Activated naive CD8-positive, alpha-beta T cell (primary cell): ENCODE measurements around the gene CLEC16A.
"Not testable (repeated sequence)": the region's sequence is repeated elsewhere in the genome, so short reads cannot be mapped to it uniquely, and the experiment has no call there.

Experiments
- H3K27ac Mint-ChIP-seq: one replicate; pipeline ENCODE4 v1.8.0; 2021; ENCODE audit warnings: mixed read lengths
- H3K27me3 Mint-ChIP-seq: one replicate; pipeline ENCODE4 v1.8.0; 2021; ENCODE audit warnings: mixed read lengths
- H3K36me3 Mint-ChIP-seq: one replicate; pipeline ENCODE4 v1.8.0; 2021; ENCODE audit warnings: mixed read lengths
- H3K4me1 Mint-ChIP-seq: one replicate; pipeline ENCODE4 v1.8.0; 2021; ENCODE audit warnings: low read depth, mixed read lengths
- H3K4me3 Mint-ChIP-seq: one replicate; pipeline ENCODE4 v1.8.0; 2021; ENCODE audit warnings: mild to moderate bottlenecking, mixed read lengths
- H3K9me3 Mint-ChIP-seq: one replicate; pipeline ENCODE4 v1.8.0; 2021; ENCODE audit warnings: low read depth, mixed read lengths

CLEC16A gene

DNA sequence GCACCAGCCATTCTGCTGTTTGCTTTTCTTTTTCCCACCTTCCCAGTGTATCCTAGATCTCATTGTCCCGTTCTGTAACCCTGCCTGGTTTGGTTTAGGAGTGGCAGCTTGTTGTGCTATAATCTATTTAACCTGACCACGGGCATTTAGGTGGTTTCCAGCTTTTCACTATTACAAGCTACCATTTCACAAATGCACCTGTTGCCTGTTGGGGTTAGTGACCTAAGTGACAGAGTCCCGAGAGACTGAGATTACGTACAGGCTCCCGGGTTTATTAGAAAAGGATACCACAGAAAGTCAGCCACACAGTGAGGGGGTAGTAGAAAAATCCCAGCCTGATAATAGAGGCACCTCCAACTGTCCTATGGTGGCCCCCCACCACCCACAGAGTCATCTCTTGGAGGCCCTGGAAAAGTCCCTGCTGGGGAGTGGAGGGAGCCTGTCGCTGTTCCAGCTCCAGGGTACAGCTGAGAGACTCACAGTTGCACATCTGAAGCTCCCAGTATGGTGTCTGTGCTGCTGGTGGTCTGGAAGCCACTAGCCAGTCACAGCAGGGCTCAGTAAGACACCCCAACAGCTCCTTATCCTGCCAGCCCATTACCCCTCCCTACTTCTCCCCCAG lies 21.2 kb downstream of the CLEC16A start:
- H3K4me1 Mint-ChIP-seq: peaks cover 44% of the 10 kb centered on the region
- H3K27ac Mint-ChIP-seq: peak overlapping the region; percentile 78
- H3K27me3 Mint-ChIP-seq: no peaks in the 10 kb centered on the region
- peak overlapping the region; percentile 31 for H3K4me3 Mint-ChIP-seq
- peaks cover 3% of the 10 kb centered on the region for H3K9me3 Mint-ChIP-seq
- H3K36me3 Mint-ChIP-seq: peaks cover 17% of the 10 kb centered on the region

DNA sequence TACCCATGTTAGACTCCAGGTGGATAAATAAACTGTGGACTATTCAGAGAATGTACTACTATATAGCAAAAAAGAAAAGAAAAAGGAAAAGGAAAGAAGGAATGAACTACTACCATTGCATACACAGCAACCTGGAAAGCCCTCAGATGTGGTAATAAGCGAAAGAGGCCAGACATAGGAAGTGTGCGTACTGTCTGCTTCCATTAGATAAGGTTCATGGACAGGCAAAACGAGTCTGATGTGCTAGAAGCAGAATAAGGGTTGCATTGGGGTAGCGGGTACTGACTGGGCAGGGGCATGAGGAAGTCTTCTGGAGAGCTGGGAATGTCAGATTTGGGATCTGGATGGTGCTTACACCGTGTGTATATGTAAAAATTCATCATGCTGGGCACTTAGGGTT lies 21.8 kb downstream of the CLEC16A start:
- Mint-ChIP-seq H3K4me3 (peak overlapping the region; percentile 31), H3K4me1 (peaks cover 40% of the 10 kb centered on the region), H3K27ac (peak overlapping the region; percentile 78), H3K27me3 (no peaks in the 10 kb centered on the region), H3K36me3 (peaks cover 17% of the 10 kb centered on the region), H3K9me3 (peaks cover 3% of the 10 kb centered on the region)

DNA sequence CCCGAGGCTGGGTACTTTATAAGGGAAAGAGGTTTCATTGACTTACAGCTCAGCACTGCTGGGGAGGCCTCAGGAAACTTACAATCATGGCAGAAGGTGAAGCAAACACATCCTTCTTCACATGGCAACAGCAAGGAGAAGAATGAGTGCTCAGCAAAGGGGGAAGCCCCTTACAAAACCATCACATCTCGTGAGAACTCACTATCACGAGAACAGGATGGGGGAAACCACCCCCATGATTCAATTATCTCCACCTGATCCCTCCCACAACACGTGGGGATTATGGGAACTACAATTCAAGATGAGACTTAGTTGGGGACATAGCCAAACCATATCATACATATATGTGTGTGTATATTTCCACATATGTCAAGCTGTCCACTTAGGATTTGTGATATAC lies 22.2 kb downstream of the CLEC16A start:
- Mint-ChIP-seq H3K36me3 (peaks cover 17% of the 10 kb centered on the region), H3K4me3 (peak overlapping the region; percentile 31), H3K27ac (peak overlapping the region; percentile 78), H3K4me1 (peaks cover 41% of the 10 kb centered on the region)
- not testable (repeated sequence) for H3K9me3 Mint-ChIP-seq, H3K27me3 Mint-ChIP-seq

DNA sequence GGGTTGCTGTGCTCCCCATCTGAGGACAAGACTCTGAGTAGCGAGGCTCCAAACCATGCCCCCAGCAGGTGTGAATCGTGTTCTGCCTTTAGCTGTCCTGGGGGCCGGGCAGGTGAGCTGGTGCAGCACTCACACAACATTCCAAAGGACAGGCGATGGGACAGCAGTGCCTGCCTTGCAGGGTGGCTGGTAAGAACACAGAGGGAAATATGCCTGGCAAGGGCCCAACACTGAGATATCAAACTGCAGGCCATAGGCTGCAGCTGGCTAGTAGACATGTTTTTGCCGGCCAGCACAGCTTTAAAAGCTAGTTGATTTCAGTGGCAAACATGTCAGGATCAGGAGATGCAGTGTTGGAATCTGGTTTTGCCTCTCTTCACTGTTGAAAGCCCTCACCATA lies 23.6 kb downstream of the CLEC16A start:
- Mint-ChIP-seq H3K27ac (no peak overlapping the region), H3K4me1 (peaks cover 52% of the 10 kb centered on the region), H3K4me3 (no peak overlapping the region), H3K27me3 (no peaks in the 10 kb centered on the region), H3K36me3 (peaks cover 15% of the 10 kb centered on the region), H3K9me3 (peaks cover 3% of the 10 kb centered on the region)

DNA sequence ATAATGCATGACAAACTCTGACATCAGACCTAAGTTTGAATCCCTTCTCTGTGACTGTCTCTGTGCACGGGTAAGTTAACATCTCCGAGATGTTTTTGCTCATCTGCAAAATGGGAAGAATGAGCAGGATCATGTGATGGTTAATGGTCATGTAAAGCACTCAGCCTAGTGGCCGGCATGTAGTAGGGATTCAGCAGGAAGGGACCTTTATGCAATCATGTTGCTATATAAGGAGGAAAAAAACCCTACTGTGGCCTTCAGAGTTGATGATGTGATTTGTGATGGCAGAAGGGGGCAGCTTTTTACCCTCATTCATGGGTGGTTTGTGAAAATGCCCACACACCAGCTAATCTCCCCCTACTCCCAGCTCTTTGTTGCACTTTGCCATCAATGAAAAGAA lies 24.1 kb downstream of the CLEC16A start:
- Mint-ChIP-seq H3K4me3 (no peak overlapping the region), H3K4me1 (peaks cover 57% of the 10 kb centered on the region), H3K27me3 (no peaks in the 10 kb centered on the region), H3K36me3 (peaks cover 18% of the 10 kb centered on the region), H3K27ac (peak overlapping the region; percentile 35), H3K9me3 (peaks cover 3% of the 10 kb centered on the region)

DNA sequence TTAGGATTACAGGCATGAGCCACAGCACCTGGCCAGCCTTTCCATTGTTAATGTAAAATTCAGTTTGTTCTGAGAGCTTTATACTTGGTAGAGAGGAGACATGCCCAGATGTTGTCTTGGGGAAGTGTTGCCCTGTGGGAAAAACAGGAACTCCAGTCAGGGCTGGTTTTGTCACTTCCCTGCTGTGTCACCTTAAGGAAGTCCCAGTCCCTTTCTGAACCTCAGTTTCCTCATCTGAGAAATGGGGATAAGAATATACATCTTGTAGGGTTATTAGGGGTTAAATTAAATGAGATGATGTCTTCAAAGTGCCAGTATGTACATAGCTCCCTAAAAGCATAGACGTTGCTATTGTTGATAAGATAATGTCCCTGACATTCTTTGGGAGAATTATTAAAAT lies 25.3 kb downstream of the CLEC16A start:
- H3K36me3 Mint-ChIP-seq: peaks cover 20% of the 10 kb centered on the region

DNA sequence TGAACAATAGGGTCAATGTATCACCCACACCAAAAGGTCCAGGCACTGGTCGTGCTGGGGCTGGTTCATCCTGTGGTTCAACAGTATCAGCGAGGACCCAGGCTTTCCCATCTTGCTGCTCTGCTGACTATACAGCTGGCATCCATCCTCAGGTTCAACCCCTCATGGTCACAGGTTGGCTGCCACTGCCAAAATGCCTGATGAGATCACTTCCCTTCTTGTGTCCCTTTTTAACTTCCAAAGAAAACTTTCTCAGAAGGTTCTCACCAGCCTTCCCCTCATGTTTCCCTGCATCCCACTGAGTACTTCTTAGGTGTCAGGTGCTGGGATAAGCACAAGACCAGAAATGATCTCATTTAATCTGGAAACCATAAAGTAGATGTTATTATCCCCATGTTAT lies 25.7 kb downstream of the CLEC16A start:
- peaks cover 44% of the 10 kb centered on the region for H3K4me1 Mint-ChIP-seq
- peaks cover 3% of the 10 kb centered on the region for H3K9me3 Mint-ChIP-seq
- peak overlapping the region; percentile 28 for H3K27ac Mint-ChIP-seq
- no peak overlapping the region for H3K4me3 Mint-ChIP-seq
- H3K36me3 Mint-ChIP-seq: peaks cover 22% of the 10 kb centered on the region
- no peaks in the 10 kb centered on the region for H3K27me3 Mint-ChIP-seq

More for the DNA sequence above, 25.3 kb downstream of the CLEC16A start:
- H3K9me3 Mint-ChIP-seq: peaks cover 3% of the 10 kb centered on the region
- H3K27ac Mint-ChIP-seq: no peak overlapping the region
- H3K27me3 Mint-ChIP-seq: no peaks in the 10 kb centered on the region
- H3K4me3 Mint-ChIP-seq: no peak overlapping the region
- H3K4me1 Mint-ChIP-seq: peaks cover 48% of the 10 kb centered on the region

DNA sequence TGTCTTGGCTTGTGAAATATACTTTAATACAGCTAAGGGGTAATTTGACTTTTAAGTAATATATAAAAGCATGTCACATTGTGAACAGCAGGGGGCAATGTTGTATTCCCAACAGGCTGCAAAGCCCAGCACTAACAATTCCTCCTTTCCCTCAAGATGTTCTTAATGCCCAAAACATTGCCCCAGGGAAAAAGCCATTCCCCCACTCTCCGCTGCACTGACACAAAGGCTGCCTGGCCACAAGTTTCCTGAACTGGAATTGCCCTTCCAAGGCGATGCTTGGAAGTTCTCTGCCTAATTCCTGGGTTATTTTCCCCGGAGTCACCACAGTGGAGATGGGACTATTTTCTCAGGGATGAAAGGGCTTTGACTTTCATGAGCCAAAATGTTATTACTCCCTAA lies 27.2 kb downstream of the CLEC16A start:
- Mint-ChIP-seq H3K36me3 (peaks cover 14% of the 10 kb centered on the region), H3K27ac (no peak overlapping the region)

DNA sequence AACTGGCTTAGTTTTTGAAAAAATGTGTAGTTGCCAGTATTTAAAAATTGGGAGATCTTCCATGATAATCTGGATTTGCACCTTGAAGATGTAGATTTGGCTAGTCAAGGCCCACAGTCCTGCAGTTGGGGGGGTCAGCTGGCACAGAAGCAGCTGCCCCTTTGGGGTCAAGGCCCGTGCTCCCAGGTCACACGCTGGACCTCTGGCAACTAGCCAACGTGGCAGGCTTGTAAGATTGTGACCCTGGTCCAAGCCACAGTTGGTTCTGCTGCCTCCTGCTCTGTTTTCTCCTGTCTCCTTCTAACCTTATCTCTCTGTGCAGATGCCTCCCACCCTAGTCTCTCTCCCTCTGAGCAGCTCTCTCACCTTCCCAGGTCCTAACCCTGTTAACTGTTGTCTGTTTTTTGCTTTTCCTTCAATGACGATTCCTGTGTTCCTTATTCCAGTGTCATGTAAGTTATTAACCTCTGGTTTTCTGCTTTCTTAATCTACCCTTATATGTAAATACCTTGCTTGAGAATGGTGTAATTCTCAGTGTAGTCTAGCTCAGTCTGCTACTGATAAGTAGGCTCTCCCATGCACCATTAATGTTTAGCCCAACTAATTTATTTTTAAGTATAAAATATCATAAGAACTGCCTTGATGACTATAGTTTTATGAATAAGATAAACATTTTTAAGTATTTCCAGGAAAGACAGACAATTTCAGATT lies 27.9 kb downstream of the CLEC16A start:
- peak overlapping the region; percentile 46 for H3K27ac Mint-ChIP-seq
- peaks cover 8% of the 10 kb centered on the region for H3K36me3 Mint-ChIP-seq
- no peaks in the 10 kb centered on the region for H3K9me3 Mint-ChIP-seq
- H3K27me3 Mint-ChIP-seq: no peaks in the 10 kb centered on the region
- peak overlapping the region; percentile 36 for H3K4me3 Mint-ChIP-seq
- H3K4me1 Mint-ChIP-seq: peaks cover 26% of the 10 kb centered on the region

More for the DNA sequence above, 27.2 kb downstream of the CLEC16A start:
- Mint-ChIP-seq H3K9me3 (no peaks in the 10 kb centered on the region), H3K4me3 (no peak overlapping the region), H3K4me1 (peaks cover 30% of the 10 kb centered on the region), H3K27me3 (no peaks in the 10 kb centered on the region)

DNA sequence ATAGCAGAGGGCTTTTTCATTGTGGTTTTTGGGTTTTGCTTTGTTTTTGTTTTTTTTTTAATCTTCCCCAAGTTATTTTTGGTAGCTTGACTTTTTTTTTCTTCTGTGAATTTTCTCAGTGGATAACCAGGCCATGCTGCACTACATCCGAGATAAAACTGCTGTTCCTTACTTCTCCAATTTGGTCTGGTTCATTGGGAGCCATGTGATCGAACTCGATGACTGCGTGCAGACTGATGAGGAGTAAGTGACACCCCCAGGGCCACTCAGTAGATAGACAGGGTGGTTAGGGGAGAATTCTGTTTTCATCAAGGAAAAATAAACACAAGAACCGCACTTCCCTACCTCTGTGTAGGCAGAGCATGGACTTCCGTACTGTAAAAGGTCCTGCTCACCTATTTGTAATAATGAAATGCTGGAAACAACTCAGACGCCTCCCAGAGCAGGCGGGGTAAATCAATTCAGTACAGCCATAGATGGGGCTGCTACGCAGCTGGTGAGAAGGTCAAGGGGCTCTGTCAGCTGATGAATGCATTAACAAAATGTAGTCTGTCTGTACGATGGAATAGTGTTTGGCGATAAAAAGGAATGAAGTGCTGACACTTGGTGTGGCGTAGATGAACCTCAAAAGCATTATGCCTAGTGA lies 28.6 kb downstream of the CLEC16A start:
- Mint-ChIP-seq H3K27me3 (no peaks in the 10 kb centered on the region), H3K27ac (peak overlapping the region; percentile 46), H3K9me3 (no peaks in the 10 kb centered on the region), H3K36me3 (peaks cover 8% of the 10 kb centered on the region), H3K4me3 (no peak overlapping the region), H3K4me1 (peaks cover 29% of the 10 kb centered on the region)

DNA sequence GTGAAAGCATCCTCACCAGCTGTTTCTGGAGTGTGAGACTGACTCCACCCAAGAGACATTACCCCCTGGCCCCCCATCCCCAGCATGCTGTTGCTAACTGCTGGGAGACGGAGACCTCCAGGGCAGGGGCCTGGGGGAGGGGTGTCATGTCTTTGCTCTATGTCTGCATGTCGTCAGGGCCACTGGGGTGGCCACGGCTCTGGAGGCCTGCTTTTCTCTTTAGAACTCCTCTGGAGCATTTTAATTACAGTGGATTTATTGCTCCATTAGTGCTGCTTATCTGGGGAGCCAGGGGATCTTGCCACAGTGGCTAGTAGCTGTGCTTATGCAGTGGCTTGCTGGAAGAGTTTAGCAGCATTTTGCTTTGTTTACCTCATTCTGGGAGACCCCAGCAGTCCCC lies 32.3 kb downstream of the CLEC16A start:
- Mint-ChIP-seq H3K36me3 (peaks cover 8% of the 10 kb centered on the region), H3K4me3 (no peak overlapping the region), H3K27me3 (no peaks in the 10 kb centered on the region), H3K9me3 (no peaks in the 10 kb centered on the region), H3K27ac (no peak overlapping the region), H3K4me1 (peaks cover 22% of the 10 kb centered on the region)

DNA sequence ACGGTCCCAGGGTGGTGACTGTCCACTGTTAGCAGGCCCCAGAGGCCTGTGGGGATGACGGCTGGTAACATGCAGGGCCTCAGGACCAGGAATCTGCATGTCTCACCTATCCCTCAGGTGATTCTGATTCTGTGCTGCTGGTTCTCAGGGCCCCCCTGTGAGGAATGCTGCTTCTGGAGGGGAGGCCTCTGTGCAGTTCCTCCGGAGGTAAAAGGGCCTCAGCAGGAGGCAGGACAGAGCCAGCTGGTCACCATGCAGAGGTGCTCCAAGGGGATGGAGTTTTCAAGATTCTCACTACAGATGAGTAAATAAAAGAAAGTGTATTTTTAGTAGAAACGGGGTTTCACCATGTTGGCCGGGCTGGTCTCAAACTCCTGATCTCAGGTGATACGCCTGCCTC lies 33.8 kb downstream of the CLEC16A start:
- Mint-ChIP-seq H3K9me3 (no peaks in the 10 kb centered on the region), H3K27me3 (no peaks in the 10 kb centered on the region), H3K4me3 (no peak overlapping the region), H3K27ac (no peak overlapping the region), H3K36me3 (peaks cover 6% of the 10 kb centered on the region), H3K4me1 (peaks cover 10% of the 10 kb centered on the region)

DNA sequence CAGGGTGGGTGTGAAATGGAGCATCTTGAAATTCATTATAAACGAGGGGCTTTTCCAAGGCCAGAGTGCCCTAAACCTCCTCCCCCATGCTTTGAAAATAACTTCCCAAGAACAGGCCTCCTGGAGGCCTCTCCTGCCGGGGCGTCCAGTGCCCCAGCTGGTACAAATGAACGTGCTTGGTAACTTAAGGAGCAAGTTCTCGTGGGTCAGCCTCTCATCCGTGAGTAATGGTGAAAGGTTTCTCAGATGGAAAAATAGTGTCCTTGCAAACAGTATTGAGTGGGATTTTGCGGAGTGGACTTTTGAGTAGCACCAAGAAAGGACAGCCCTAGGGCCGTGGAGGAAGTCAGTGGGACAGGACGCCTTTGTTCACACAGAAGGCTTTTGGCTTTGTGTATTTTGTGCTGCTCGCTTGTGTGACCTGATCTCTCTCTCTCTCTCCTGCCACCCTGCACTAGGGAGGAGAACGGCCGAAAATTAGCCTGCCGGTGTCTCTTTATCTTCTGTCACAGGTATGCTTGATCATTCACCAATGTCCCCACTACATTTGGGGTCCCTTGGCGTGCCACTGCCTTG lies 34.6 kb downstream of the CLEC16A start:
- Mint-ChIP-seq H3K9me3 (no peaks in the 10 kb centered on the region), H3K4me3 (no peak overlapping the region), H3K36me3 (peaks cover 4% of the 10 kb centered on the region), H3K4me1 (peaks cover 8% of the 10 kb centered on the region), H3K27ac (no peak overlapping the region), H3K27me3 (no peaks in the 10 kb centered on the region)

DNA sequence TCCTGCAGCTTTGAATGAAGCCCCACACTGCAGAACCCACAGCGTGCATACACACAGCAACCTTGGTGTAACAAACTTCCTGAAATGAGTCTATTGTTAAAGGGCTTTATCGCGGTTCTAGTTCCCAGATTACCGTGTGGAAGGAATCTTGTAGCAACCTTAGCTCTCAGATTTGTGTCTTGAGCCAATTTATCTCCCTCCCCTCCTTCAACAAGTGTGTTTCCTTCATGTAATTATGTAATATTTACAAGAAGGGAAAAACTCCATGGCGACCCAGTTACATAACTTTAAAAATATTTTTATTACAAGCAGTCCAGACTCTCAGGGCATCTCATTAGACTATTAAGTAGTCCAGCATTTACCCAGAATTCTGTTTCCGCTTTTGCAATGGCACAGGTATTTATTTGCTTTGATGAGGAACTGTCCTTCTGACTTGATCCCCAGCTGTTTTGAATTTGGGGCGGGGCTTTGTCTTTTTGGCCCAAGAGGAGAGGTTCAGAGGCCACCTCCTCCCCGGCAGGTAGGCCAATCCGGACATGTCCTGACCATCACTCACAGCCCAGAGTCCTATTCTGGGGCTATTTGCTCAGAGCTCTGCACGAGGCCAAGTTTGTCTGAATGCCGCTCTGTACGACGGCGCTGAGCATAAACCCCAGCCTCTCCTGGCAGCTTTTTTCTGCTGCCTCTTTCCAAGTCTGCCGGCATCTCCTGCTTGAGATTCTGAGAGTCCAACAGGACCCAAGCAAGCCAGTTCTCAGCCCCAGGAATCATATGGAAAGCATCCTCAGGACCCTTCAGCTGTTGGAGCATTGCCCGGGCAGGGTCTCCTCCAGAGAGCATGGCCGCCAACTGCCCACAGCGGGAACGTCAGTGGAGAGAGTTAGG lies 35.6 kb downstream of the CLEC16A start:
- peaks cover 3% of the 10 kb centered on the region for H3K36me3 Mint-ChIP-seq
- H3K4me1 Mint-ChIP-seq: peaks cover 12% of the 10 kb centered on the region
- no peak overlapping the region for H3K27ac Mint-ChIP-seq
- H3K9me3 Mint-ChIP-seq: no peaks in the 10 kb centered on the region
- no peaks in the 10 kb centered on the region for H3K27me3 Mint-ChIP-seq
- no peak overlapping the region for H3K4me3 Mint-ChIP-seq
